RWPE1 (cell line): ENCODE measurements around the gene FAM221B.

Source experiments
- CTCF ChIA-PET: fragments of 350-600 bp; sonication (Branson Sonifier 250); formaldehyde crosslinking; extraction: SDS; loops from one replicate; lab custom pipeline; 2021; lab: Yijun Ruan, JAX
- POLR2A ChIA-PET: fragments of 400-600 bp; formaldehyde crosslinking; extraction: SDS; loops from one replicate; lab custom pipeline; 2020; ENCODE audit warnings: antibody characterized with exemption; ENCODE audit not compliant: low non-redundant PET; lab: Yijun Ruan, JAX
- DNase-seq: peaks from one replicate; pipeline ENCODE4 v3.0.0; 2012; ENCODE audit warnings: low spot score
- H3K27ac ChIP-seq: fragments of 450-650 bp; 2 replicates; pipeline ENCODE4 v1.5.1; 2017
- CTCF ChIP-seq: fragments of 450-650 bp; conservative IDR thresholded peaks from 2 replicates; pipeline ENCODE4 v1.5.1; 2017; ENCODE audit warnings: low read depth, mild to moderate bottlenecking

FAM221B gene

DNA sequence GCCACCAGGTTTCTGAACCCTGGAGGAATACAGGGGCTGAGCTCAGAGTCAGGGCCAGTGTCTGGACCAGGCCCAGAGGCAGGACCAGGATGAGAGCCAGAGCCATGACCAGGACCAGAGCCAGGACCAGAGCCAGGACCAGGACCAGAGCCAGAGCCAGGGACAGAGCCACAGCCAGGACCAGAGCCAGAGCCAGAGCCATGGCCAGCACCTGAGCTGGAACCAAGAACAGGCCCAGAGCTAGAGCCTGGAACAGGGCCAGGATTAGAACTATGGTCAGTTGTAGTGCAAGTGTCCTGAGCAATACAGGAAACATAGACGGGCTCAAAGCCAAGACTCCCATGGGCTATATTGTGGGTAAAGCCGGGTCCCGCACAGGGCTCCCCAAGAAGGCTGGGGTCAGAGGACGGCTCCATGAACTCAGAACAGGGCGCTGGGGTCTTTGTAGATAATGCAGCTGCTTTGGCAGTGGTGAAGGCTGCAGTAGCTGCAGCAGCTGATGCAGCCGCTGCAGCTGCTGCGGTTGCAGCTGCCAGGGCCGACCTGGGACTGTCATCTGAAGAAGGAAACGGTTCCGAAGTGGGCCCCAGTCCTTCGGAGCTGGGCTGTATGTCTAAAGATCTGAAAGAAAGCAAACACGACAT, 17.0 kb downstream of the FAM221B start:
- peak overlapping the region; percentile 63 for H3K27ac ChIP-seq
- no peak for TF ChIP-seq CTCF
- CTCF ChIA-PET, result interaction anchor here (0.6 kb wide), 1 partner anchor 1423 kb away, joined by 4 read pairs; no protein-coding TSS in a partner anchor
- no peak for DNase-seq
- POLR2A ChIA-PET, result interaction anchor here (0.6 kb wide), 1 partner anchor 79 kb away, joined by 3 read pairs; the partner anchor contains the start of gene CREB3

DNA sequence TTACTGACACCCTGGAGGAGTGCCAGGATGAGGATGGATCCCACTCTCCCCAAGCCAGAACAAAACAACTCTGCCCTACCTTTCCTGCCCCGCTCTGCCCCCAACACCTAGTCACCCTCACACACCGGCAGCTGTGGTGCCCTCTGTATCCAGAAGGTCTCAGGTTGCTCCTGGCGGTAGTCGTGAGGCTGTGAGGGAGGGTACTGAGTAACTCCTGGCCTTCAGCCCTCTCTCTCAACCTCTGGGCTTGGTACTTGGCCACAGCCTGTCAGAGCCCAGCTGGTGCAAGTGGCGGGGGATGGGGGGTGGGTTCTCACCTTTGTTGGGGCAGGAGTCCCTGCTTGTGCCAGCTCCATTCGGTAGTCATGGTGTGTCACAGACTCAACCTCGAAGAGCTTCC, 18.4 kb downstream of the FAM221B start:
- no peak for DNase-seq
- no peak overlapping the region for H3K27ac ChIP-seq
- CTCF ChIA-PET, result interaction anchor here (0.6 kb wide), 1 partner anchor 93 kb away, joined by 3 read pairs; no protein-coding TSS in a partner anchor
- no peak for TF ChIP-seq CTCF
- POLR2A ChIA-PET, result no interaction called here

GRCh38 chr9:35808433-35808832, 20.1 kb downstream of the FAM221B start:
- DNase-seq, result no peak
- no peak overlapping the region for H3K27ac ChIP-seq
- TF ChIP-seq CTCF, result no peak
- CTCF ChIA-PET, result interaction anchor here (0.6 to 3.4 kb wide), 3 partner anchors 18 to 147 kb away, joined by 3 to 10 read pairs (median 4); no protein-coding TSS in a partner anchor
- POLR2A ChIA-PET, result no interaction called here

DNA sequence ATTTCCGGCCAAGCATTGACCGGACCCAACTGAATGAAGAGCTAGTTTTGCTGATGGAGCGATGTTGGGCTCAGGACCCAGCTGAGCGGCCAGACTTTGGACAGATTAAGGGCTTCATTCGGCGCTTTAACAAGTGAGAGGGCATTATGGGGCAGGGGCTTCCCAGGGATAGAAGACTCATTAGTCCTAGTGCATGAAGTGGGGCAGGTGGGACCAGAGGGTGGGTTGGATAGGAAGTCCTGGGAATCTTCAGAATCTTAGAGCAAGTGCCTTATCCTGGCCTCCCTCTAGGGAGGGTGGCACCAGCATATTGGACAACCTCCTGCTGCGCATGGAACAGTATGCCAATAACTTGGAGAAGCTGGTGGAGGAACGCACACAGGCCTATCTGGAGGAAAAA, 22.4 kb downstream of the FAM221B start:
- ChIA-PET POLR2A (no interaction called here), CTCF (interaction anchor here (3.4 kb wide), 1 partner anchor 16 kb away, joined by 10 read pairs; no protein-coding TSS in a partner anchor)
- DNase-seq, result no peak
- no peak overlapping the region for H3K27ac ChIP-seq
- TF ChIP-seq CTCF, result no peak

GRCh38 chr9:35801328-35802128, 27.0 kb downstream of the FAM221B start:
- ChIA-PET POLR2A (no interaction called here), CTCF (interaction anchor here (0.5 to 1.6 kb wide), 3 partner anchors 11 to 105 kb away, joined by 3 to 5 read pairs (median 4); partner anchors contain the start of gene HRCT1)
- no peak for TF ChIP-seq CTCF
- H3K27ac ChIP-seq, result no peak overlapping the region
- no peak for DNase-seq

DNA sequence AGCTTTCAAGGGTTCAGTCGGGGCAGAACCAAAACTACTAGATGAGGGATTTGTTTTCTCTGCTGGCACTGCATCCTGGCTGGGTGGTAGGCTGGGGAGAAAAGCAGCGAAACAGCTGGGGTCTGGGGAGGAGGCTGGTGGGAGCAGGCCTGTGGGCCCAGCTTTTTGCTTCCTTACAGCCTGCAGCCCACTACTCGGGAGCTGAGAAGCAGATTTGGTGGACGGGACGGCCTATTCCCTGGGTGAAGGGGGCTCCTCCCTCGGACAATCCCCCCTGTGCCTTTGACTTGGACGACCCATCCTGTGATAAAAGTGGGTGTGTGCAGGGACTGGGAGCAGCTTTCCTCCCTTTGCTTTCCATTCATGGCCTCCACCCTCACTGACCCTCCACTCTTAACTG, 28.0 kb downstream of the FAM221B start:
- no peak overlapping the region for H3K27ac ChIP-seq
- CTCF ChIA-PET, result interaction anchor here (1.6 kb wide), 1 partner anchor 10 kb away, joined by 5 read pairs; no protein-coding TSS in a partner anchor
- POLR2A ChIA-PET, result no interaction called here
- no peak for TF ChIP-seq CTCF
- no peak for DNase-seq
